Esophagus (tissue), 2 donors: Measurements from ENCODE around the gene KLHDC8B. TPM values are rescaled to one million over a fixed set of nuclear protein-coding genes. Genes with fewer than 3 reads are reported as not detected.

Experiments used
- polyA plus RNA-seq, 2 donors: library from polyadenylated mRNA; stranded (reverse); fragments of 200-250 nt; gene quantifications; one replicate each; pipeline ENCODE4 v1.2.3, GENCODE V29; 2013
- donor health status: healthy with polysubstance abuse.
- donor health status: Bipolar disorder and iron deficiency.

KLHDC8B gene
- polyA plus RNA-seq, 2 donors = 24.5 to 39.0 TPM

Other genes with a start within 250 kb of the KLHDC8B start
- 10 to 100 TPM; 10.7 to 14.5 TPM for gene P4HTM, start 181.4 kb upstream of the KLHDC8B start, polyA plus RNA-seq
- 10 to 100 TPM; 64.5 to 79.0 TPM for gene WDR6, start 164.2 kb upstream of the KLHDC8B start, polyA plus RNA-seq
- 10 to 100 TPM; 22.2 to 26.9 TPM for gene DALRD3, start 153.0 kb upstream of the KLHDC8B start, polyA plus RNA-seq
- 10 to 100 TPM; 65.1 to 65.7 TPM for gene NDUFAF3, start 149.5 kb upstream of the KLHDC8B start, polyA plus RNA-seq
- gene IMPDH2, start 142.2 kb upstream of the KLHDC8B start, polyA plus RNA-seq = 100 to 1,000 TPM; 121 to 176 TPM
- 10 to 100 TPM; 31.9 to 38.2 TPM for gene QRICH1, start 77.5 kb upstream of the KLHDC8B start, polyA plus RNA-seq
- gene QARS1, start 66.8 kb upstream of the KLHDC8B start, polyA plus RNA-seq = 100 to 1,000 TPM; 228 to 237 TPM
- gene USP19, start 50.8 kb upstream of the KLHDC8B start, polyA plus RNA-seq = 10 to 100 TPM; 17.9 to 19.4 TPM
- 100 to 1,000 TPM; 123 to 219 TPM for gene LAMB2, start 38.5 kb upstream of the KLHDC8B start, polyA plus RNA-seq
- gene CCDC71, start 5.3 kb upstream of the KLHDC8B start, polyA plus RNA-seq = 10 to 100 TPM; 10.1 to 19.1 TPM
- gene C3orf62, start 105.6 kb downstream of the KLHDC8B start, polyA plus RNA-seq = 1 to 10 TPM; 4.2 to 6.6 TPM
- gene USP4, start 168.5 kb downstream of the KLHDC8B start, polyA plus RNA-seq = 10 to 100 TPM; 24.7 to 28.5 TPM
- 100 to 1,000 TPM; 245 to 383 TPM for gene GPX1, start 186.8 kb downstream of the KLHDC8B start, polyA plus RNA-seq
- gene RHOA, start 240.4 kb downstream of the KLHDC8B start, polyA plus RNA-seq = 100 to 1,000 TPM; 162 to 244 TPM
- 10 to 100 TPM; 11.3 to 14.5 TPM for gene TCTA, start 240.8 kb downstream of the KLHDC8B start, polyA plus RNA-seq